Left cardiac atrium (tissue), 4 donors: ENCODE measurements around the gene NCKIPSD. TPM values are rescaled to one million over a fixed set of nuclear protein-coding genes. Genes with fewer than 3 reads are reported as not detected.
"Not testable (repeated sequence)": the region's sequence is repeated elsewhere in the genome, so short reads cannot be mapped to it uniquely, and the experiment has no call there.

Experiments
- ATAC-seq, 2 donors: fragments of 200-7000 bp; cut with Tn5 transposase; one replicate each; pipeline ENCODE4 v1.9.1; 2020; ENCODE audit warnings: mild to moderate bottlenecking in 2 of 2, moderate library complexity in 2 of 2
- DNase-seq: peaks from one replicate; pipeline ENCODE4 v3.0.0-alpha.2; 2020
- intact Hi-C, 2 donors: fragments of 100-400 bp; cut with DNase I; formaldehyde crosslinking; loops; one replicate each; pipeline versions ENCODE4 v1.14.1 to v1.15.1; 2022 to 2023
- long read RNA-seq: library from polyadenylated mRNA; unstranded; transcript quantifications from one replicate; pipeline ENCODE4 v2.0.0, GENCODE V29; 2021
- total RNA-seq, 2 donors: library from RNA; stranded (reverse); fragmentation: NEBNext Ultra II Directional; extraction: Animal tissue kit (Norgen Biotek cat#: 25700); gene quantifications; one replicate each; pipeline ENCODE4 v1.2.1, GENCODE V29; 2021
- donor health status: DM: no; HTN: yes; CAD: no.
- donor health status: DM: no; HTN: yes; CAD: no; lungs with severe emphysema.
- donor health status: DM: yes; HTN: yes; CAD: no.
- donor health status: Dilated cardiomyopathy.

NCKIPSD gene
- total RNA-seq: 10 to 100 TPM; 19.4 to 27.8 TPM
- long read RNA-seq, transcript NCKIPSD-204 (13 exons, 2,925 nt): major isoform, 9 of 36 reads
- long read RNA-seq, transcript NCKIPSD-201 (13 exons, 2,989 nt): minor isoform, 7 of 36 reads
- long read RNA-seq, partial matches to known transcripts: 13 of 36 reads
- long read RNA-seq, other reads (novel, unspliced or antisense): 7 of 36 reads

GRCh38 chr3:48685603-48686511, at the start of gene NCKIPSD:
Gene NCKIPSD, minus strand, starts transcription at chr3:48685915. Its CDS starts 108 bp downstream, at chr3:48685807.
- intact Hi-C loops: loop anchor here in 1 of 2 donors (2.0 kb wide), 1 partner anchor 53 kb away; no protein-coding TSS in a partner anchor
- DNase-seq (peak; percentile 92), ATAC-seq (peak; percentile 92 to 93)

DNA sequence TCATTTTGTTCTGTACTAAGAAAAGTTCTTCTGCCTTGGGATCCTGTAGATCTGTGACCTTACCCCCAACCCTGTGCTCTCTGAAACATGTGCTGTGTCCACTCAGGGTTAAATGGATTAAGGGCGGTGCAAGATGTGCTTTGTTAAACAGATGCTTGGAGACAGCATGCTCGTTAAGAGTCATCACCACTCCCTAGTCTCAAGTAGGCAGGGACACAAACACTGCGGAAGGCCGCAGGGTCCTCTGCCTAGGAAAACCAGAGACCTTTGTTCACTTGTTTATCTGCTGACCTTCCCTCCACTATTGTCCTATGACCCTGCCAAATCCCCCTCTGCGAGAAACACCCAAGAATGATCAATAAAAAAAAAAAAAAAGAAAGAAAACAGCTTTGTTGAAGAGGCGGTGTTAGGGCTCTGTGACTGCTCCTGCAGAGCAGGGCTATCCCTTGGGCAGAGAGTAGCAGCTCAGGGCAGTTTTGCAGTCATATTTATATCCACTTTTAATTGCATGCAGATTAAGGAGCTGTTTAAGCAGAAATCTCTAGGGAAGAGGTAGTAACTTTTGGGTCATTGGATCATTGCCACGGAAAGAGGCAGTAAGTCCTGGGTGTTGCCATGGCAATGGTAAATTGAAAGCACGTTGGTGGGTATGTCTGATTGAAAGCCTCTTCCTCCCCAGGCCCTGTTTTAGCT, 49.5 kb upstream of the NCKIPSD start:
- intact Hi-C loops, ATAC-seq, DNase-seq: not testable (repeated sequence)

GRCh38 chr3:48734541-48734940, 48.8 kb upstream of the NCKIPSD start:
- intact Hi-C loops, DNase-seq, ATAC-seq: not testable (repeated sequence)

DNA sequence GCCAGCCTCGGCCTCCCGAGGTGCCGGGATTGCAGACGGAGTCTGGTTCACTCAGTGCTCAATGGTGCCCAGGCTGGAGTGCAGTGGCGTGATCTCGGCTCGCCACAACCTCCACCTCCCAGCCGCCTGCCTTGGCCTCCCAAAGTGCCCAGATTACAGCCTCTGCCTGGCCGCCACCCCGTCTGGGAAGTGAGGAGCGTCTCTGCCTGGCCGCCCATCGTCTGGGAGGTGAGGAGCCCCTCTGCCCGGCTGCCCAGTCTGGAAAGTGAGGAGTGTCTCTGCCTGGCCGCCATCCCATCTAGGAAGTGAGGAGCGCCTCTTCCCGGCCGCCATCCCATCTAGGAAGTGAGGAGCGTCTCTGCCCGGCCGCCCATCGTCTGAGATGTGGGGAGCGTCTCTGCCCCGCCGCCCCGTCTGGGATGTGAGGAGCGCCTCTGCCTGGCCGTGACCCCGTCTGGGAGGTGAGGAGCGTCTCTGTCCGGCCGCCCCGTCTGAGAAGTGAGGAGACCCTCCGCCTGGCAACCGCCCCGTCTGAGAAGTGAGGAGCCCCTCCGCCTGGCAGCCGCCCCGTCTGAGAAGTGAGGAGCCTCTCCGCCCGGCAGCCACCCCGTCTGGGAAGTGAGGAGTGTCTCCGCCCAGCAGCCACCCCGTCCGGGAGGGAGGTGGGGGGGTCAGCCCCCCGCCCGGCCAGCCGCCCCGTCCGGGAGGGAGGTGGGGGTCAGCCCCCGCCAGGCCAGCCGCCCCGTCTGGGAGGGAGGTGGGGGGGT, 48.2 kb upstream of the NCKIPSD start:
- DNase-seq, intact Hi-C loops, ATAC-seq: not testable (repeated sequence)

GRCh38 chr3:48727511-48727910, 41.8 kb upstream of the NCKIPSD start:
- no peak for ATAC-seq
- intact Hi-C loops: no loop called here
- DNase-seq: no peak

DNA sequence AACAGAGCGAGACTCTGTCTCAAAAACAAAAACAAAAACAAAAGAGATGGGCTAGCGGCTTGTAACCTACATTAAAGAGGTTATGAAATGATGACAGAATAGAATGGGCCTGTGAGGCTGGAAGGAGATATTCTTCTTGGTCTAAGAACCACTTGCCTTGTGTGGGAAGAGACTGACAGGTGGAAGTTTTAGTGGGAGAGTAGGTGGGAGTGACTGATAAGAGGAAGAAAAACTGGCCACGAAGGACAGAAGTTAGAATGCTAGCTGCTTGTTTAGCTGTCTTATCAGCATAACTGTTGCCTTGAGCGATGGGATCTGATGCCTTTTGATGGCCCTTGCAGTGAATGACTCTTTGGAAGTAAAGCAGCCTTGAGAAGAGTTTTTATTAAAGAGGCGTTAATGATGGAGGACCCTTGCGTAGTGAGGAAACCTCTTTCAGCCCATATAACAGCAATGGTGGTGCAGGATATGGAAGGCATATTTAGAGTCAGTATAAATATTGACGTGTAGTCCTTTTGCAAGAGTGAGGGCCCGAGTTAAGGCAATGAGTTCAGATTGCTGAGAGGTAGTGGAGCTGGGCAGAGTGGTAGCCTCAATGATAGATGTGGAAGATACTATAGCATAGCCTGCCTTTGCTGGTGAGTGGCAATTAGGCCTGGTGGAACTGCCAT, 39.6 kb upstream of the NCKIPSD start:
- intact Hi-C loops, ATAC-seq, DNase-seq: not testable (repeated sequence)

DNA sequence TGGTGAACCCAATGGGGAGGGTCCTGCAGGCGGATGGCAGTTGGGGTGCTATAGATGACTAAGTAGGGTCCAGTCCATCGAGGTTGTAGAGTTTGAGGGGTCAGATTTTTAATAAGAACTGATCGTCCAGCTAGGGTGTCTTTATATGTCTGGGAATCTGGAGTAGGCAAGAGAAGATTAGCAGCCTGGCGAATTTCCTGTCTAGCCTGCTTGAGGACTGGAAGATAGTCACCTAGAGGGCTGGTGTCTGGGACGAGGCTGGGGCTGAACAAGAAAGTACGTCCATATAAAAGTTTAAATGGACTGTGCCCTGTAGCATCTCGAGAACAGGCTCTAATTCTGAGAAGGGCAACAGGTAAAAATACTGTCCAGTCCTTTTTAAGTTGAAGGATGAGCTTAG, 38.0 kb upstream of the NCKIPSD start:
- intact Hi-C loops: no loop called here
- ATAC-seq (no peak), DNase-seq (no peak)

DNA sequence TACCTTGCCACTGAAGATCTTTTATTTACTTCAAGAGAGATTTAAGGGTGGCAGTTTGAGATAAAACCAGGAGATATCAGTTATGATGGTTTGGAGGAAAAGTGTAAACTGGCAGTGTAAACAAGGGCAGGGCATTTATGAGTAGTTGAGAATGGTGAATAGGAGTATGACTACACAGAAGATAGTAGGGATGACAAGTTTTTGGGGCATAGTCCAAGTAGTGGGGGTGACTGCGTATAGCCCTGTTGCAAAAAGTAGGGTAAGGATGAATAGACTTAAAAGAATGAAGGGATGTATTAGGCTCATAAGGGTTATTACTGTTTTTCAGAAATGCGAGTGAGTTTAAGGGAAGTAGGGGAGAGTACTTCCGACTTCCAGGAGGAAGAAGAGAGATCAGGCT, 37.6 kb upstream of the NCKIPSD start:
- intact Hi-C loops, DNase-seq, ATAC-seq: not testable (repeated sequence)

DNA sequence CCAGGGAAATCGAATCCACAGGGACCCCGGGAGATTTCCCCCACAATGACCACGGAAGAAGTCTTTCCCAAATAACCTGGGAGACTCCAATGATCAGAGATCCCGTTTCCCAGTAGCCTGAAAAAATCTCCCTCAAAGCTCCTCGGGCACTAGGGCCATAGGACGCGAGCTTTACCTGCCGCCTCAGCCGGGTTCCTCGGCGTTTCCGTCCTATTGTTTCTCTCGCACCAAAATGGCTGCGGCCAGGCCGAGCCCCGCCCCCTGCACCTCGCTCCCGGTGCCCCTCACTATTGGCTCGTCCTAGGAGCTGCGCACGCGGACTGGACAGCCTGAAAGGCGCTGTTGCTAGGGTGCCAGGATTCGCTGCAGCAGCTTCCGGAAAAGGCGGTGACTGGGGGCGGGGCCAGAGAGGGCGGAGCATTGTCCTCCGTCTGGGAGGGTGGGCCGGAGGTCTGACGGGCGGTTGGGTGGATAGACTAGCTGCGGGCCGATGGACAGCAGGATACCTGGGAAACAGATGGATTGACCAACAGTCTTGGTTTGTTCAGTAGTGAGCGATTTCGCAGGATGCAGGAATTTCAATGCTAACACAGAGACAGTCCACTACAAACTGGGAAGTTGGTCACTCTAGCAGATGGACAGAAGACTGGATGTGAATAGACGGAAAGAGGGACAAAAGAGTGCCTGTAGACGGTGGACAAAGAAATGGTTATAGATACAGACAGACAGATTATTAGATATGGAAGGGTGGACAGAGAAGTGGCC, 31.4 kb upstream of the NCKIPSD start, which contains the start of gene IP6K2:
Gene IP6K2 (minus strand): TSS at position 240 of the 765 bp plus-strand sequence. CDS start 21,930 bp downstream, outside the sequence.
- DNase-seq: peak; percentile 99
- intact Hi-C loops: no loop called here
- ATAC-seq: peak; percentile 99 to 100

GRCh38 chr3:48716508-48716981, 30.8 kb upstream of the NCKIPSD start:
- no peak for DNase-seq
- intact Hi-C loops: no loop called here
- ATAC-seq: peak in 1 of 2 donors; percentile 6

DNA sequence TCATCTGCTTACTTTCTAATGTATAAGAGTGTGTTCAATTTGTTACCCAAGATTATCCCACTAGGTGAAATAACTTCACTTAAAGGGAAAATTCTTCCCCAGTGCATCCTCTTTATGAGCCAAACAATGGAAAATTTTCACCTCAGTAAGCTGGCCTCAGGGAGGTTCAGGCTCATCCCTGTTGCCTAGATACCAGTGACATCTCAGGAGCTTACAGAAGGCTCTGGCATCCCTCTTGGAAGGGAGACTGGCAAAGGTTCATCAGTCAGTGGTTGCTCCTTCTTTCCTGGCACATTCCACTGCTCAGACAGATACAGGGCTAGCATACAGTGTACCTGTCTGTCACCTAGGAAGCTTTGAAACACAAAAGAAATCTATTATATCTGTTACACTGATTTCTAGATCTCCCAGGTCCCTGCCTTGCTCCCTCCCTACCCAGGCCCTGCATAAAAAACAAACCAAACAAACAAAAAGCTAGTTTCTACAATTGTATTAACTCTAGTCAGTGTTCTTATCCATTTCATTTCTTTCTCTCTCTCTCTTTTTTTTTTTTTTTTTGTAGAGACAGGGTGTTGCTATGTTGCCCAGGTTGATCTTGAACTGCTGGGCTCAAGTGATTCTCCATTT, 29.6 kb upstream of the NCKIPSD start:
- no peak for DNase-seq
- intact Hi-C loops: no loop called here
- ATAC-seq: peak in 1 of 2 donors; percentile 34

- intact Hi-C loops: no loop called here
- DNase-seq: no peak
- no peak for ATAC-seq
Measured at GRCh38 chr3:48711727-48712126, 26.0 kb upstream of the NCKIPSD start.

DNA sequence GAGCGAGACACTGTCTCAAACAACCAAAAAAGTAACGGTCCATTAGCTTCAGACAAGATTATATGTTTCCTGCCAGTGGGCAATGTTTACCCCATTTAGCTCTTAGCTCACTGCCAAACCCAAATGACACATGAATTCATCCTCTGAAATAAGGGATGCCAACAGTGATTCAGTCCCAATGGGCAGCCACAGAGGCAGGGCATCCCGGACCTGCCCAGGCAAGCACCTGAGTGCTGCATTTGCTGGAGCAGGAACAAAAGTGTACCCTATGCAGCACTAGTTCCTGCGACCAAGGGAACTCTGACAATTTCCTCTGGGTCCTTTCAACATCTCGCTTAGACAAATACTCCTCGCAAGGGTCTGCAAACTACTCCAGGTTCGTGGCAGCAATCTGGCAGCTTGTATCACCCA, 23.3 kb upstream of the NCKIPSD start:
- ATAC-seq (peak in 1 of 2 donors; percentile 45), DNase-seq (no peak)
- intact Hi-C loops: no loop called here

DNA sequence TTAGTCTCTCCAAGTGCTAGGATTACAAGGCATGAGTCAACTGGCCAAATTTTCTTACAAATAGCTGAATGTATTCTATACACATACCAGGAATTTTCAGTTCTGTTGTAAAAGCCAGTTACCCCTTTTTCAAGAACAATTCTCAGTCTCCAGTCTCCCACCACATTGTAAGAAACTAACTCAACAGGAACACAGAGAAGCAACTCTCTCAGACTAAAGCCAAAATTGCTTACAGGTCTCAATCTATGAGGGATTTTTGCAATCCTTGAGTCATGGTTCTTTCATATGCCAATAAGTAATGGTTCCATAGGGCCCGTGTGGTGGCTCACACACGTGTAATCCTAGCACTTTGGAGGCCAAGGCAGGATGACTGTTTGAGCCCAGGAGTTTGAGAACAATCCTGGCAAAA, 22.8 kb upstream of the NCKIPSD start:
- intact Hi-C loops: no loop called here
- ATAC-seq (no peak), DNase-seq (no peak)

DNA sequence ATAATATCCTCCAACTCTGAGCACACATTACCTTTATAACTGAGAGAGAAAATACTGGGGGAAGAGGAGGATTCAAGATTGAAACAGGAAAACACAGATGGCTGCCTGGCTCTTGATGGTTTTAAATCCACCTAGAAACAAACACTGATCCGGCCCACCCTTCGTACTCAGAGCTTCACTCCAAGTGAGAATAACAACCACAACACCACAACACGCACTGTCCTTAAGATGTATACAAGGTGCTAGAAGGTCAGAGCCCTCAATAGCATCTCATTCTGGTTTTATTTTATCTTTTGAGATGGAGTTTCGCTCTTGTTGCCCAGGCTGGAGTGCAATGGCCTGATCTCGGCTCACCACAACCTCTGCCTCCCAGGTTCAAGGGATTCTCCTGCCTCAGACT, 21.4 kb upstream of the NCKIPSD start:
- ATAC-seq (no peak), DNase-seq (no peak)
- intact Hi-C loops: no loop called here

DNA sequence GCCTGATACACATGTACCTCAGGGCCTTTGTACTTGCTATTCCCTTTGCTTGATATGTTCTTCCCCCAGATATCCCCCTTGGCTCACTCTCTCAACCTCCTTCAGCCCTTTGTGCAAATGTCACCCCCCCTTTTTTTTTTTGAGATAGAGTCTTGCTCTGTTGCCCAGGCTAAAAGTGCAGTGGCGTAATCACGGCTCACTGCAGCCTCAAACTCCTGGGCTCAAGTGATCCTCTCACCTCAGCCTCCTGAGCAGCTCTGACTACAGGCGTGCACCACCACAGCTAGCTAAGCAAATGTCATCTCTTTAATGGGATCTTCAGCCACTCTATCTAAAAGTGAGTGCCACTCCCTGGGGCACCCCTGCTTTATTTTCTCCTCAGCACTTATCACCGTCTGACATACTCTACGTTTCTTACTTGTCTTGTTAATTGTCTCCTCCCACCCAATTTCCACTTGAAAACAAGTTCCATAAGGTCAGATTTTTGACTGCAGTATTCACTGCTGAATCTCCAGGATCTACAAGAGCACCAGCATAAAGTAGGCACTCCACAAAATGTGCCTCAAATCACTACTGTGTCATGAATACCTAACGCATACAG, 16.7 kb upstream of the NCKIPSD start:
- ATAC-seq (no peak), DNase-seq (no peak)
- intact Hi-C loops: no loop called here
